NCI-H774 (cell line): ENCODE data around the gene B4GALNT4.
"Not testable (repeated sequence)": the region's sequence is repeated elsewhere in the genome, so short reads cannot be mapped to it uniquely, and the experiment has no call there.

Experiments
- DNase-seq: peaks from one replicate; lab custom pipeline; 2025; lab: John Stamatoyannopoulos, UW

Gene B4GALNT4, protein sequence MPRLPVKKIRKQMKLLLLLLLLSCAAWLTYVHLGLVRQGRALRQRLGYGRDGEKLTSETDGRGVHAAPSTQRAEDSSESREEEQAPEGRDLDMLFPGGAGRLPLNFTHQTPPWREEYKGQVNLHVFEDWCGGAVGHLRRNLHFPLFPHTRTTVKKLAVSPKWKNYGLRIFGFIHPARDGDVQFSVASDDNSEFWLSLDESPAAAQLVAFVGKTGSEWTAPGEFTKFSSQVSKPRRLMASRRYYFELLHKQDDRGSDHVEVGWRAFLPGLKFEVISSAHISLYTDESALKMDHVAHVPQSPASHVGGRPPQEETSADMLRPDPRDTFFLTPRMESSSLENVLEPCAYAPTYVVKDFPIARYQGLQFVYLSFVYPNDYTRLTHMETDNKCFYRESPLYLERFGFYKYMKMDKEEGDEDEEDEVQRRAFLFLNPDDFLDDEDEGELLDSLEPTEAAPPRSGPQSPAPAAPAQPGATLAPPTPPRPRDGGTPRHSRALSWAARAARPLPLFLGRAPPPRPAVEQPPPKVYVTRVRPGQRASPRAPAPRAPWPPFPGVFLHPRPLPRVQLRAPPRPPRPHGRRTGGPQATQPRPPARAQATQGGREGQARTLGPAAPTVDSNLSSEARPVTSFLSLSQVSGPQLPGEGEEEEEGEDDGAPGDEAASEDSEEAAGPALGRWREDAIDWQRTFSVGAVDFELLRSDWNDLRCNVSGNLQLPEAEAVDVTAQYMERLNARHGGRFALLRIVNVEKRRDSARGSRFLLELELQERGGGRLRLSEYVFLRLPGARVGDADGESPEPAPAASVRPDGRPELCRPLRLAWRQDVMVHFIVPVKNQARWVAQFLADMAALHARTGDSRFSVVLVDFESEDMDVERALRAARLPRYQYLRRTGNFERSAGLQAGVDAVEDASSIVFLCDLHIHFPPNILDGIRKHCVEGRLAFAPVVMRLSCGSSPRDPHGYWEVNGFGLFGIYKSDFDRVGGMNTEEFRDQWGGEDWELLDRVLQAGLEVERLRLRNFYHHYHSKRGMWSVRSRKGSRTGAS

DNA sequence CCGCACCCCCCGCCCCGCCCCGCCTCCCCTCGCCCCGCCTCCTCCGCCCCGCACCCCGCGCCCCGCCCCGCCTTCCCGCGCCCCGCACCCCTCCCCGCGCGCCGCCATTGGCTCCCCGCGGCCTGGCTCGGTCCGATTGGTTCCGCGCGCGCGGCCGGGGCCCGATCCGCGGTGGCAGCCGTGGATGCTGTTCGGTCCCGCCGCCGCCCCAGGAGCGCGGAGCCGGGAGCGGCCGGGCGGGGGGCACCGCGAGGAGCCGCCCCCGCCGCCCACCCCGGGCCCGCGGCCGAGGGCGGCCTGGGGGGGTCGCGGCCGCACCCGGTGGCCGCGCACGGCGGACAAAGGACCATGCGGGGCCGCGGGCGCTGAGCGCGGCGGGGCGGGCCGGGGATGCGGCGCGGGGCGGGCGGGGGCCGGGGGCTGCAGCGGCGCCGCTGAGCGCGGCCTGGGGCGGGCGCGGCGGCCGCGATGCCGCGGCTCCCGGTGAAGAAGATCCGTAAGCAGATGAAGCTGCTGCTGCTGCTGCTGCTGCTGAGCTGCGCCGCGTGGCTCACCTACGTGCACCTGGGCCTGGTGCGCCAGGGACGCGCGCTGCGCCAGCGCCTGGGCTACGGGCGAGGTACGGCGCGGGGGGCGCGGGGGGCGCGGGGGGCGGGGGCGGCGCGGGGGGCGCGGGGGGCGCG, at the start of gene B4GALNT4:
B4GALNT4 (plus strand) TSS at position 164 of the 683 bp plus-strand sequence; CDS start at position 469, 305 bp downstream.
- DNase-seq = peak; percentile 38

DNA sequence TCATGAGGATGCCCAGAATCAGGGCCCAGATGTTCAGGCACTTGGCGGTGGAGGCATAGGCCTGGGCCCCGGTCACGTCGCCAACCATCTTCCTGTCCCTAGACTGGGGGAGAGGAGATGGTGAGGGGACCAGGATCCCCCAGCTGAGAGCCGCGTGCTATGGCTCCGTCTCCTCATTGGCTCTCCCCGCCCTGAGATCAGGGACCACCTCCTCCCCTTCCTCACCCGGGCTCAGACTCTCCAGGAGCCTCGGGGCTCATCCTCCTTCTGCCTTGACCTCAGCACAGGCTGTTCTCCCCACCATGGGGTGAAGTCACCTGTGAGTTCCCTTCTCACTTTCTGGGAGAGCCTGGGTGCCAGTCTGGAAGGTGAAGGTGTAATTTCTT, 49.4 kb upstream of the B4GALNT4 start:
- DNase-seq = not testable (repeated sequence)

DNA sequence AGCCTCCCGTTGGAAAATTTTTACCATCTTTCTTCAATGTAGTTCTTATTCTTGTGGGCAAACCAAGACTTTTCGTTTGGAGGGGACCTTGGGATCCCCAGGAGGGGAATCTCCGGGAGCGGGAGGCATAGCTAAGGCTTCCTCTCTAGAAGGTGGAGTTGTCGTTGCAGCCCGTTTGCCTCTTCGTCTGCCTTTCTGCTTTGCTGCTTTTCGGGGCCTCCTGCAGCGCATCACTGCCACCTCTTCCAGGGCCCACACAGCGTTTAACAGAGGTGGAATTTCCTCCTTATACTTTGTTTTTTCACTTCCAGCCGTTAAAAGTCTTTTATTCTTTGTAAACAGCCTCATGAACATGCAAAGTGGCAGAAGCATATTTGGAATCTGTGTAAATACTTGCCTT, 45.1 kb upstream of the B4GALNT4 start:
- DNase-seq = no peak

DNA sequence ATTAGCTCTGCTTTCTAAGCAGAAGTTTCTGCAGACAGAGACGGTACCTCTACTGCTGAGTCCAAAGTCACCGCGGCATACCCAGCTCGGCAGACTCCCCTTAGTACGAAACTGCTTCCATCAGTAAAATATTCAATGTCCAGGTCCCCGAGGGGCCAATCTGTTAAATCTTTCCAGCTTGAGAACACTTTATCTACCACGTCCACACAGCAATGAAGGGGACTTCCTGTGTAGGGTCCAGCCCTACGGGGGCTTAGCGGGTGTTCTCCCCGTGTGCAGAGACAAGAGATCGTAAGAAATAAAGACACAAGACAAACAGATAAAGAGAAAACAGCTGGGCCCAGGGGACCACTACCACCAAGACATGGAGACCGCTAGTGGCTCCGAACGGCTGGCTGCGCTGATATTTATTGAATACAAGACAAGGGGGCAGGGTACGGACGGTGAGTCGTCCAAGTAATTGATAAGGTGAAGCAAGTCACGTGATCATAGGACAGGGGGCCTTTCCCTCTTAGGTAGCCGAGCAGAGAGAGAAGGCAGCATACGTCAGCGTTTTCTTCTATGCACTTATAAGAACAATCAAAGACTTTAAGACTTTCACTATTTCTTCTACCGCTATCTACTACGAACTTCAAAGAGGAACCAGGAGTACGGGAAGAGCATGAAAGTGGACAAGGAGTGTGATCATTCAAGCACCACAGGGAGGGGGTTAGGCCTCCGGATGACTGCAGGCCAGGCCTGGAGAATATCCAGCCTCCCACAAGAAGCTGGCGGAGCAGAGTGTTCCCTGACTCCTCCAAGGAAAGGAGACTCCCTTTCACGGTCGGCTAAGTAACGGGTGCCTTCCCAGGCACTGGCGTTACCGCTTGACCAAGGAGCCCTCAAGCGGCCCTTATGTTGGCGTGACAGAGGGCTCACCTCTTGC, 44.4 kb upstream of the B4GALNT4 start:
- DNase-seq = not testable (repeated sequence)

DNA sequence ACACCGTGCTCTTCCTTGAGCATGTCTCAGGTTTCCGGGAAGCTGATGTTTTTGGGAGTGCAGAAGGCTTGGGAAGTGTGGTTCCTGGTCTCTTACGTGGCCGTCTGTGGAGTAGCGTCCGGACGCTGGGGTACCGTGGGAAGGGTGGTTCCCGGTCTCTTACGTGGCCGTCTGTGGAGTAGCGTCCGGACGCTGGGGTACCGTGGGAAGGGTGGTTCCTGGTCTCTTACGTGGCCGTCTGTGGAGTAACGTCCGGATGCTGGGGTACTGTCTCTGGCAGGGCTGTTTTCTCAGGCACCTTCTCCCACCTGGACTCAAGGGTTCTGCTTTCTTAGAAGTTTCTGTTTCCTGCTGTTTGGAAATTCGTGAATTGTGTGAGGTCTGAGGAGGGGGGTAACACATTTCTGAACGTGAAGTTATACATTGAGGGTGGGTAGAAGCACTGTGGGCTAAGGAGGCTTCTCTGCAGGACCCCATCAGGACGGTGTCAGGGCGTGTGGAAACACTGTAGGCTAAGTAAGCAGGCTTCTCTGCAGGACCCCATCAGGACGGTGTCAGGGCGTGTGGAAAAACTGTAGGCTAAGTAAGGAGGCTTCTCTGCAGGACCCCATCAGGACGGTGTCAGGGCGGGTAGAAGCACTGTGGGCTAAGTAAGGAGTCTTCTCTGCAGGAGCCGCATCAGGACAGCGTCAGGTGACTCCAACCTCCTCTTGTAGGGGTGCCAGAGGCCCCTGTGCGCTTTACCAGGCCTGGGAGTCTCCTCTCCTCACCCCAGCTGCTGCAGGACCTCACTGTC, 43.3 kb upstream of the B4GALNT4 start:
- DNase-seq = no peak

DNA sequence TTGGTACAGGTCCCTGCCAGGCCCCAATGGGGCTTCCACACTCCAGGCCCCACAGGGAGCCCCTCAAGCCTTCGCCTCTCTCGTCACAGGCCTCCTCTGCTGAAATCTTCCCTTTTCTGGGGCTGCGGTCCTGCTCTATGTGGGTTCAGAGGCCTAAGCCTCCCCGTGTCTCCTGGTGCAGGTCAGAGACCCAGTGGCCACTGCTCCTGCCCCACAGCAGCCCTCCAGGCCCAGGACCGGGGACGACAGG, 42.8 kb upstream of the B4GALNT4 start:
- no peak for DNase-seq

DNA sequence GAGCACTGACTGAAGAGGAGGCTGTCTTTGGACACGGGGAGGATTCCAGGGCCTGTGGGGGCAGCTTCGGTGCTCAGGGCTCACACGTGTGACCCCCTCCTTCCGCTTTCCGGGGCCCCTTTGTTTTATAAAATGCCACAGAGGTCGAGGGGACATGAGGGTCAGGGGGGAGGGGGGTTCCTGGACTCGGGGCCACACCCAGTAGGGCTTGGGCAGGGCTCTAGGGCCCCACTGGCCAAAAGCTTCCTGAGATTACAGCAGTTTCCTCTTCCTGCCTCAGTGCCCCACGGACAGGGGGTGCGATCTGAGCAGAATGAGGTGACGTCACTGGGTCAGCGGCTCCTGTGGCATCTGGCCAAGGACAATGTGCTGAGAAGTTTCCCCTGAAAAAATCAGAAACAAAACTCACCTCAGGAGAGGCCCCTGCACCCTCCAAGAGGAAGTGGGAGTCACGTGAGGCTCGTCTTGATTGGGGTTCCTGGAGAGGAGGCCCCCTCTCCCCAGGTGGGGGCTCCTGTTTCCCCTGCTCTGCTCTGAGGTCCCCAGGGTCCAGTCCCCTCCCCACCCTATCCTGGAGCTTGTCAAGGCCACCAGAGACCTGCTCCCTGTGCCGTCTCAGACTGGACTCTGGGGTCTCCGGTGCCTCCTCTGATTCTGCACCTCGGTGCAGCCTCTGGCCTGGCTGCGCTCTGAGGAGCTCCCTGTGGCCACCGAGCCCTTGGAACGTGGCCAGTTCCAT, 42.3 kb upstream of the B4GALNT4 start:
- no peak for DNase-seq

DNA sequence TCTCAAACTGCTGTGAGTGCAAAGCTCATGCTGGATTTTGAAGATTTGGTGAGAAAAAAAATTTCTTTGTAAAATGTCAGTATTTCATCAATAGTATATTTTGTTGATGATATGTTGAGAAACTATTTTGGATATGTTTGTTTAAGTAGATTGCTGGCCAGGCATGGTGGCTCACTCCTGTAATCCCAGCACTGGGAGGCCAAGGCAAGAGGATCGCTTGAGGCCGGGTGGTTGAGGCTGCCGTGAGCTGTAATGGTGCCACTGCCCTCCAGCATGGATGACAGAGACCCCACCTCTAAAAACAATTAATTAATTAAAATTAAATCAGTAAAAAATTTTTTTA, 41.7 kb upstream of the B4GALNT4 start:
- DNase-seq = no peak

DNA sequence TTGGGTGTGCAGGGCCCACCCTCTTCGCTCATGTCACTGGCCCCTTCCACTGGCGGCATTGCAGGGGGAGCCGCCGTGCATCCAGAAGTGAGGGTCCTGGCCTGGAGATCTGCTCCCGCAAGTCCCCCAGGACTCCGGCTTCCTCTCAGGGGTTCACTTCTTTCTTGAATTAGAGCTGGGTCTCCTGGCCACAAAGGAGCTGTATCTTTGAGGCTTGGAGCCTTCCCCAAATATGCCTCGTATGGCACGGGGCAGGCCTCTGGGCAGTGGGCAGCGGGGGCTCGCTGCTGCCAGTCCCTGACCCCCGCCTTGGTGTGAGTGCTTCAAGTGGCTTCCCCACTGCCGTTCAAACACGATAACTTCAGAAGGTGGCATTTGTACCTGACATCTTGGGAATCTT, 41.3 kb upstream of the B4GALNT4 start:
- no peak for DNase-seq

DNA sequence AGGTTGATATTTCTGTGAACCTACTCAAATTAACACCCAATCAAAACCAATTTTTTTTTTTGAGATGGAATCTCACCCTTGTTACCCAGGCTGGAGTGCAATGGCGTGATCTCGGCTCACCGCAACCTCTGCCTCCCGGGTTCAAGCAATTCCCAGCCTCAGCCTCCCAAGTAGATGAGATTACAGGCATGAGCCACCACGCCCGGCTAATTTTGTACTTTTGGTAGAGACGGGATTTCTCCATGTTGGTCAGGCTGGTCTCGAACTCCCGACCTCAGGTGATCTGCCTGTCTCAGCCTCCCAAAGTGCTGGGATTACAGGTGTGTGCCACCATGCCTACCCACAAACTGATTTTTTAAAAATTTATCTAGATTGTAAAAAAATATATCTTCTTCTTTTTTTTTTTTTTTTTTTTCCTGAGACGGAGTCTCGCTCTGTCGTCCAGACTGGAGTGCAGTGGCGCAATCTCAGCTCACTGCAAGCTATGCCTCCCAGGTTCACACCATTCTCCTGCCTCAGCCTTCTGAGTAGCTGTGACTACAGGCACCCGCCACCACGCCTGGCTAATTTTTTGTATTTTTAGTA, 40.7 kb upstream of the B4GALNT4 start:
- not testable (repeated sequence) for DNase-seq

DNA sequence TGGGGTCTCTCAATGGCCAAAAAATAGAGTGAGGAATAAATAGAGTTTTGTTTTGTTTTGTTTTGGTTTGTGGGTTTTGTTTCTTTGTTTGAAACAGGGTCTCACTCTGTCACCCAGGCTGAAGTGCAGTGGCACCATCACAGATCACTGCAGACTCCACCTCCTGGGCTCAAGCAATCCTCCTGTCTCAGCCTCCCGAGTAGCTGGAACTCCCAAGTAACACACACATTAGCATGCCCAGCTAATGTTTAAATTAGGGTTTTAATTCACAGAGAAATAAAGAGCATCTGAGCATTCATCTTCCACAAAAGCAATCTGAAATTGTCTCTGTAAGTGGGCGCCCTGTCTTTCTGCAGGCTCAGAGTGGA, 39.4 kb upstream of the B4GALNT4 start:
- DNase-seq = no peak

DNA sequence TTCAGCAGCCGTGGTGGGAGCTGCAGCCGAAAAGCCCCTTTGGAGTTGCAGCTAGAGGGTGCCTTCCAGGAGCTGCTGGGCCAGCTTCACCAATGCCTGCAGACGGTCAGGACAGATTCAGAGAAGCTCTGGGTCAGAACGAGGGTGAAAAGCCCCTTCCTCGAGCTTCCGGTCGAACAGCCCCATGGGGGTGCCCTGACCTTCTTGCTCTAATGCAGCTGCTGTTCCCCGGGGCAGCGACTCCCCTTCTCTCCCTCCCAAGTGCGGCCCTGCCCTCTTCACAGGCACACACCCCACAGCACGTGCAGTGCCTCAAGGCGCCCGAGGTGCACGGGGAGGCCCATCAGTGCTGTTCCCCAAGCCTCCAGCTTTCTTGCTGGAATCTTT, 39.0 kb upstream of the B4GALNT4 start:
- no peak for DNase-seq

DNA sequence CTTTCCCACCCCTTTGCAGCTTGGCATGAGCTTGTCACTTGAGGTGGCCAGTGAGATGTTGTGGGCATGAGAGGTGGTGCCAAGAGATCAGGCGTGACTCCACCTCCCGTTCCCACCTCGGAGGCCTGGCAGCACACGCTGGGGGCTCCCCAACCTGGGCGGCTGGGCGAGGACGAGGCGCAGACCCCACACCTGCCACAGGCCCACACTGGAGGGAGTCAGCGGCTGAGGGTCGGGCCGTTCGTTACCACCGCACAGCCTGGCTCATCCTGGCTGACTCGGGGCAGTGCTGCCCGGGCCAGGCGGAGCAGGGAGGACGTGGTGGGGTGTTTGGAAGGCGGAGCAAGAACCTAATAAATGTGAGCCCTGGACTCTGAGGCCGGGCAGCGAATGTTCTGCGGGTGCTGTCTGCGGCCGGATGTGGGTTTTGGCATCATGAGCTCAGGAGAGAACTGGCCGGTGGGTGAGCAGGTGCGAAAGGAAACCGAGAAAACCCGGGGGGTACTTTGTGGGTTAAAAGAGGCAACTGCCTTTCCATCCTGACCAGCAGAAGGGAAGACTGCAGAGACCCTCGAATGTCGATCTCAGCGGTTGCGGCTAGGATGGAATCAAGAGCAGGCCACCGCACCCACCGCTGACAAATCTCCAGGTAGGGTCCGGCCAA, 38.5 kb upstream of the B4GALNT4 start:
- DNase-seq = no peak

DNA sequence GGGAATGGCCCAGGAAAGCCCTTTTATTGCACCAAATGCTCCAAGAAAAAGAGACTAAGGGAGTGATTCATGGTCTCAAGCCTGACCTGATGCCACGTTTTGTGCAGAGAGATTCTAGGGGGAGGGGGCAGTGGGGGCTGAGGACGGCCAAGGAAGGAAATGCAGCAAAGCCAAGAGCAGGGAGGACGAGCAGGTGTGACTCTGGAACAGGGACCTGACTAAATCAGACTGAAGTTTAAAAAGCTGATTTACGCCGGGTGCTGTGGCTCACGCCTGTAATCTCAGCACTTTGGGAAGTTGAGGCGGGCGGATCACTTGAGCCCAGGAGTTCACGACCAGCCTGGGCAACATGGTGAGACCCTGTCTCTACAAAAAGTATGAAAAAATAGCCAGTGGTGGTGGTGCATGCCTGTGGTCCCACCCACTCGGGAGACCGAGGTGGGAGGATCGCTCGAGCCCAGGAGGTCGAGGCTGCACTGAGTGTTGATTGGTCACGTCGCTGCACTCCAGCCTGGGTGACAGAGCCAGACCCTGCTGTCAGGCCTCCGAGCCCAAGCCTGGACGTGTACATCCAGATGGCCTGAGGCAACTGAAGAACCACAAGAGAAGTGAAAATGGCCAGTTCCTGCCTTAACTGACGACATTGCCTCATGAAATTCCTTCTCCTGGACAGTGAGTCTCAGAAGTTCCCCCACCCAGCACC, 37.8 kb upstream of the B4GALNT4 start:
- no peak for DNase-seq

DNA sequence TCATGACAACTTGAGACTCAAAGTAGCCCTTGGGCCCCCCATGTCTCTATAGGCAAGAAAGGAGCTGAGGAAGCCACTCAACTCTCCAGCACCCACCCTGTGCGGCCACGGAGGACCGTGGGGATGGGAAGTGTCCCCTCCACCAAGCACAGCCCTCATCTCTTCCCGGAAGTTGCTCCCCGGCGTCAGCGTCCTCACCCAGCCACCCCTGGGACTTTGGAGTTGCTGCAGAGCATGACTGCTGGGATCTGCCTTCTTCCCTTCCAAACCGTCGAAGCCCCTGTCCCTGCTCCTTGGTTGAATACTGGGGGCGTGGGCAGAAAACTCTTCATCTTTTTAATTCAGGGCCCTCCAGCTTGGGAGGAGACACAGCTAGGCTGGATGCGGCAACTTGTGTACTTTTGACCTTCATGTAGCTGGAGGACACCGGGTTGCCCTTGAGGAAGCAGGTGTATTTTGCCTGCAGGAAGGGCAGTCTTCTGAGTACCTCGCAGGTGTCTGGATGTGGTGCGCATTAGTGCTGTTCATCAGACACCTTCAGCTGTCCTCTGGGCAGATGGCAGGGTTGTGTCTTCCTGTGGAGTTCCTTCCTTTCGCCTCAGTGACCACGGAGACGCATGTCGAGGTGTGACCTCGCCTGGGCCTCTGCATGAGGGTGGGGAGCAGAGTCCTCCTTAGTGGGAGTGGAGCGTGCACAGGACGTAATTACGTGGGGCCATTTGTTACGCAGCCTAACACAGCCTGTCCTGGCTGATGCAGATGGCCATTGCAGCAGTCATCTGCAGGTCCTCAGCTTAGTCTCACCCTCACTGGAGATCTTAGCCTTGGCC, 36.4 kb upstream of the B4GALNT4 start:
- DNase-seq = no peak

DNA sequence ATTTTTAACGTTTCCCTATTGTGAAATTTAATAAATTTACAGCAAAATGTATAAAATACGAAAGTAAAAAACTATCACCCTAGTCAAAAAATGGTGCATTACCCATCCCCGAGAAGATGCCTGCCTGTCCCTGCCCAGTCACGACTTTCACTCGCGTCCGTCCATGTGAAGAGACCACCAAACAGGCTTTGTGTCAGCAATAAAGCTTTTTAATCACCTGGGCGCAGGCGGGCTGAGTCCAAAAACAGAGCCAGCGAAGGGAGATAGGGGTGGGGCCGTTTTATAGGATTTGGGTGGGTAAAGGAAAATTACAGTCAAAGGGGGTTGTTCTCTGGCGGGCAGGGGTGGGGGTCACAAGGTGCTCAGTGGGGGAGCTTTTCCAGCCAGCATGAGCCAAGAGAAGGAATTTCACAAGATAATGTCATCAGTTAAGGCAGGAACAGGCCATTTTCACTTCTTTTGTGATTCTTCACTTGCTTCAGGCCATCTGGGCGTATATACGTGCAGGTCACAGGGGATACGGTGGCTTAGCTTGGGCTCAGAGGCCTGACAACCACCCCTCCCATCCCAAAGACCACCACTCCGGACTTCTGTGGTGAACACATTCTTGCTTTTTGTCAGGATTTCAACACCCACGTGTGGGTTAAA, 35.6 kb upstream of the B4GALNT4 start:
- not testable (repeated sequence) for DNase-seq
